HG02840 (cell line): ENCODE data around the gene CHIC2.

Experiments
- ATAC-seq: cut with Tn5 transposase; IDR thresholded peaks from one replicate; pipeline ENCODE4 v1.9.1; 2021; ENCODE audit warnings: mild to moderate bottlenecking, moderate library complexity, moderate number of reproducible peaks; ENCODE audit not compliant: unreplicated experiment, low FRiP score

Gene CHIC2

DNA sequence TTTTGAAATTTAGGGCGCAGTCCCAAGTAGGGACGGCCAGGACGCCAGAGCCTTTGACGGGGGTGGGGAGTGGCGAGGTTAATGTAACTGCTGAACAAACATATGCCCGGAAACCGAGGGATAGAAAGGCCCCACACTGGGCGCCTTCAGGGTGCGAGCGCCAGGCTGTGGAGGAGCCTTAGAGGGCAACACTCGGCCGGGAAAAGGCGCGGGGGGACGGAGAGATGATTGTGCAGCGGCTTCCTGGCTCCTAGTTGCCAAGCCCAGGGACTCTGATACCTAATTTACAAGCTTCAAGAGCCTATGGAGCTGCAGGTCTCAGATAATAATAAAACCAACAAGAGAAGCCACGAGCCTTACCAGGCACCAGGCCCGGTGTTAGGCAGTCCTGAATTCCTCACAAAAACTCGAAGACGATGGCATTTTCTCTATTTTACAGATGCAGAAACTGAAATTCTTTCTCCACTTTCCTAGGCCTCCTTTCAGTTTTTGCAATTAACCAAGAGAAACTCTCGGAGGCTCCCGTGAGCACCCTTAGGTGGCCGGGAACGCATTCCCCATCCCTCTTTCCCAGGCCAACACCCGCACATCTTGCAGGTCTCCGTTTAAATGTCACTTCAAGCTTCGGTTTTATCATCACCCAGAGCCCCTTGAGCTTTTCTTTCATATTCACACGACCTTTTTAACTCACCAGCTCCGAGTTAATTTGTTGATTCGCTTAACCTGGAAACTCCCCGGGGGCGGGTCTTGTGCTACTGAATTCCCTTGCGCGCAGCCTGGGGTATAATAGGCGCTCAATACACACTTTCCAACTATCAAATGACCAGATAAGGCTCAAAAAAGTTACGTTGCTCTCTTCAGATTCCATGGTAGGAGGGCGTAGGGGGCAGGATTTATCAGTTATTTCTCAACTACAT is 29.2 kb upstream of the CHIC2 start:
- no peak for ATAC-seq

DNA sequence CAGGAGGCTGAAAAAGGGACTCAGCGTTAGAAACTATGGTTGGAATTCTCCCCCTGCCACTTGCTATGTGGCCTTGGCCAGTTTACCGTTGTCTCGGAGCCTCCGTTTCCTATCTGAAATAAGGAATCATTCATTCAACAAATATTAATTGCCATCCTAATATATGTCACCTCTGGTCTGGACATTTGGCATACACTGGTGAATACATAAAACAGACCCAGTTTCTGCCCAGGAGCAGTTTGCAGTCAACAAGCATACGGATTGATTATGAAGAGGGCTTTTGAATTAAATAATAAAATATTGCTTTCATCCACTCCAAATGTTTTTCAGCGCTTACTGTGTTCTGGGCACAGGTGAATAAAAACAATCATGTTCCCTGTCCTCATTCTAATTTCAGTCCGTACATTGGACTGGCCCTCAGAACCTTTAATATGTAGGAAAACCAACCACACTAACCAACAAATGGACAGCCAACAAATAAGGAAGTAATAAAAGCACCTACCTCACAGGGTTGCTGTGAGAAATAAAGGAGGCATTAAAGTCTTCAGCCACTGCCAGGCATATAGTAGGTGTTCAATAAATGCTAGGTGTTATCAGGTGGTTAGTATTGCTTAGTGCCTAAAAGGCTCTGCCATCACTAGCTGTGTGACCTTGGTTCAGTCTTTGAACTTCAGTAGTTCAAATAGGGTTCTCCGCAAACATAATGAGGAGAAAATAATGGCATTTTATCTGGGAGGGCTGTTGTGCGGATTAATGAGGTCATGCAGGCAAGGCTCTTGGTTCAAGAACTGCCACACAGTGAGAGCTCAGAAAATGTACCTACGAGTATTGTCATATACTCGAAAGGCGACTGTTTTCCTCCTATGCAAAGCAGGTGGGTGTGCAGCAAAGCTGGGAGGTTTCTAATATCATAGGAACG is 28.3 kb upstream of the CHIC2 start:
- ATAC-seq, result no peak

DNA sequence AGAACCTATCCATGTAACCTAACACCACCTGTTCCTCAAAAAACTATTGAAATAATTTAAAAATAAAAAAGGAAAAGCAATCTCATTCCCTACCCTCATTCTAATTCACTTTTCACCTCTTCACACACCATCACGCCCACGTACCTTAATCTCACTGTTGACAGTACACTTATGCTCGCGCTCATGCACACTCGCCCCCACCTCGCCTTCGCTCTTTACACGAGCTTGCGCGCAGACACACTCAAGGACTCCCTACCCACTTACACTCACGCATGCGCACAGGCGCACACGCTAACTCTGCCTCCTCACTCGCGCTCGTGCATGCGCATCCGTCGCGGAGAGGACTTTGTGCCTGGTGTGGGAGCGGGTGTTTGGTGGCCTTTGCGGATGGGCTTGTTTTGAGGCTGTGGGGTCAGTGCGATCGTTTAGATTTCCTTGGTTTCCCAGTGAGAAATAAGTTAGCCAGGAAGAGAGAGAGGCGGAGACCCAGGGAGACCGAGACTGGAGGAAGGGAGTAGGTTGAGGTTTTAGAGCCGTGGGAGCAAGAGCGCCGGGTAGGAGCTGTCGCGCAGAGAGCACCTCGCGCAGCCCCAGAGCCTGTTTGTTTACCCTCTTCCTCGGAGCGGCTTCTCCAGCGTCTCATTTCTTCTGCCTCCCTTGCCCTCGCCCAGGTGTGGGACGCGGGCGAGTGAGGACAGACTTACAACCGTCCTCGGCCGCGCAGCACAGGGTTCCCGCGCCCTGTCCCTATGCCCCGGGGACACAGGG is 27.4 kb upstream of the CHIC2 start:
- ATAC-seq, result peak; percentile 76

DNA sequence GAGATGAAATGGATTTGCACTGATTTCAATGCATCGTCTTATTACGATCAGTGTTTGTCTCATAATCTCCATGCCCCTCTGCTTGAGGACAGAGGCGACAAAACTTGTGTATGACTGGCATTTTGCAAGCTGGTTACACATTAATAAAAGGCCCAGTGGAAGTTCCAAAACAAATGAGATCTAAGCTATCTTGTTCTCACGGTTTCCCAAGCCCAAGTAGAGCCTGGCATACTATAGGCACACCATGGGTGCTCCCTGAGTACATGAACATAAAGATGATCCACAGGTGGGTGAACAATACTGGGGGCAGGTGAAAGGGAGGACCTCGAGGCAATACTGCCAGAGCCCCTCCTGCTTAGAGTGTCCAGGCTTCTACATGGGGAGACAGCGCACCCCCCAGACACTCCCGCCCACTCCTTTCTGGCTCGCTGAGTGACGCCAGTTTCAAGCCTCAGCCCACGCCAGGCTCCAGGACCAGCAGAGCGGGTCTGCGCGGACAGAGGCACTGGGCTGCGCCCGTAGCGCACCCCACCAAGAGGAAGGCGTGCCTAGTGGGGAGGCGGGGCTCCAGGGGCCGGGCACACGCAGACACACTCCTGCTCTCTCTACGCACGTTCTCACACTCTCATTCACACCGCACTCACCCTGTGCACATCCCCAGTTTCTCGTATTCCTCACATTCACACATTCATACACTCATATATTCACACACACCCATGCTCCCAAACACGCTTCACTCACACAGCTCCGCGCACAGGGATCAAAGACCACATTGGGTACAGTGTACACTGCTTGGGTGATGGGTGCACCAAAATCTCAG is 26.6 kb upstream of the CHIC2 start:
- ATAC-seq, result no peak

DNA sequence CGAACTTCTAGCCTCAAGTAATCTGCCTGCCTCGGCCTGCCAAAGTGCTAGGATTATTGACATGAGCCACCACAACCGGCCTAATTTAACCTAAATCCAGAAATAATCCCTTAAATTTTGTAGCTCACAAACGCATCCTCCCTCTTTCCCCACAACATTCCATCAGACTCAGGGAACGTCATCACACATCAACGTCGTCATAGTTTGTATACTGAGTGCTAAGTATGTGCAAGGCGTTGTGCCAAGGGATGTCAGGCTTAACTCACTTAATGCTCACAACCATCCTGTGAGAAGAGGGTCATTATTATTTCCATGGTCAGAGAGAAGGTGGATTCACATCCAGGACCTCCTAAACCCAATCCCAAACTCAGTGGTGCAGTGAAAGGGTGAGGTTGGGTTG is 26.0 kb upstream of the CHIC2 start:
- no peak for ATAC-seq

DNA sequence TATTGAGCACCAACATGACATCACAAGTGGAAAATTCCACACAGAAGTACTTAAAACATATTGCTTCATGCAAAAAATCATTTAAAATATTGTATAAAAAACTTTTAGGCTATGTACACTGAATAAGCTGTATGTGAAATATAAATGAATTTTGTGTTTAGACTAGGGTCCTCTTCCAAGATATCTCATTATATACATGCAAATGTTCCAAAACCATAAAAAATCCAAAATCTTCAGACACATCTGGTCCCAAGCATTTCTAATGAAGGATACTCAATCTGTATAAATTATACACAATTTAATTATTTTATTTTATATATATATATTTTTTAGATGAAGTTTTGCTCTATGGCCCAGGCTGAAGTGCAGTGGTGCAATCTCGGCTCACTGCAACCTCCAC is 25.5 kb upstream of the CHIC2 start:
- ATAC-seq, result no peak

DNA sequence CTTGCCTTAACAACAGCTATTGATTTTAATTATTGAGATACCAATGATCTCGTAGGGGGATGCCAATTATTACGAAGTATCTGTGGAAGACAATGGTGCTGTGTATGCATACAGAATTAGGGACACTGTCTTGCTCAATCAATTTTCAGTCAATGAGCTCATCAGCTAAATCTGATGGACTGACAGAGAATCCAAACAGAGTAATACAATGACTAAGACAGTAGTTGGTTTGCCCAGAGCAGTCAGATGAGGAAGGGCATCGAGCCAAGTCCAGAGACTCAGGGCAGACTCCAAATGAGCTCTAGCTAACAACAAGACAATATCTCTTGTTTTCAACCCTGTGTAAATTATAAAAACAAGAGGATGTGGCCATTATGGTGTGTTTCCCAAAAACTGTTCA is 20.9 kb upstream of the CHIC2 start:
- no peak for ATAC-seq

DNA sequence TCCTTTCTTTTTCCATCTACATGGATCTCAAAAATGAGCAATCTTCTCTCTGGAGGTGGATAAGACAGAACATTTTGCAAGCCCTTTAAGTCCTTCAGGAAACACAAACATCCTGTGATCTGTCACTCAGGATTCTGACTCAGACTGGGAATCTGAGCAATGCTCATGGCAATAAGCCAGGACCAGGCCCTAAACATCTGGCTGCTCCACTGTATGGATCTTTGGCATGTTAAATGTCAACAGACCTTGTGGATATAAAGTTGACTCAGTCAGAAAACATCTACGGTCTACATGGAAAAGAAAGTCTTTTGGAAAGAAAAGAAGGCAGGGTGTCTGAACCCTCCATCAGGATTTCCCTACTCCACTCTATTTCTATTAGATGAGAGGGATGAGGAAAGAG is 17.8 kb upstream of the CHIC2 start:
- no peak for ATAC-seq

DNA sequence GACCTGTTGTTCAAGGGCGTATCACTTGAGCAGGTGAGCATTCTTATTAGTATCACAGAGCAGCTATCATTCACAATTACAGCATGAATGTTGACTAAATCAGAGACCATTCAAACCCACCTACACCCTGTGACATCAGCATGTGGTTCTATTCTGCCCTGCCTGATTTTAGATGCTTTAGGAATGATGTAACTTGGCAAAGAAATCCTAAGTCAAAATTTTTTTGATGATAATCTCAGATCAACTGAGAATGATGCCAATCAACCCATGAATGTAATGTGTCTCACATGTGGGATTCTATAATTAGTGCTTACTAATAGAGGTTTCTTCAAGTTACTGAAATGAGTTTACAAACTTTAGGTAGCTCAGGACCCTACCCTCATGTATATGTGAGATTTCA is 13.4 kb upstream of the CHIC2 start:
- ATAC-seq, result no peak

DNA sequence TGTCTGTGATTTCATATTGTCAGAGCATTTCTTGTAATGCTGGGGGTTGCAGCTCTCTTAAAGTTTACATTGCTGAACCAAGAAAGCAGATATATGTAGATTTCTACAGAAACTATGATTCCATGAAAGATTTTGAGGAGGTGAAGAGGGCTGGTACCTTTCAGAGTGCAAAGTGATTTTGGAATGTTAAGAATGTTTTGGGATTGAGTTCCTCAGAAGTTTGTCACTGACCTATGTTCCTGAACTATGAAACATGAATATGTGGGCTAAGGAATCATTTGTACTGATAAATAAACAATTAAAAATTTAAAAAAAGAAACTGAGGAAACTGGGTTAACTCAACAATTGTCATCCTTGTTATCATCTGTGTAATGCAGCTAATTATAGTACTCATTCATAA is 12.3 kb upstream of the CHIC2 start:
- ATAC-seq, result no peak

DNA sequence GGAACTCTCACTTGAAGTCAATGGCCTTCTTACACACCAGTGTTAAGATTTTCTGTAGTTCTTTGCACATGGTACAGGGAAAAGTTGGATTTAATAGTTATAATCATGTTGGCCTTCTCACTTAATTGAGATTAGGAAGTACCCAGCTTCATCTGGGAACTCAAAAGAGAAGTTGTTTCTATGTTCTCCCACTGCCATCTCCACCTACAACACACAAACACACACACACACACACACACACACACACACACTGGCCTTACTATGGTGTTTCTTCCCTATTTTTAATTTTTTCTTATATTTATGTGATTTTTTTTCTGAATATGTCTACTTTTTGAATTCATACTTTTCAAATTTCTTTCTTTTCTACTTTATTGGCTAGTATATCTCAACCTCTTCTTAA is 10.0 kb upstream of the CHIC2 start:
- no peak for ATAC-seq

DNA sequence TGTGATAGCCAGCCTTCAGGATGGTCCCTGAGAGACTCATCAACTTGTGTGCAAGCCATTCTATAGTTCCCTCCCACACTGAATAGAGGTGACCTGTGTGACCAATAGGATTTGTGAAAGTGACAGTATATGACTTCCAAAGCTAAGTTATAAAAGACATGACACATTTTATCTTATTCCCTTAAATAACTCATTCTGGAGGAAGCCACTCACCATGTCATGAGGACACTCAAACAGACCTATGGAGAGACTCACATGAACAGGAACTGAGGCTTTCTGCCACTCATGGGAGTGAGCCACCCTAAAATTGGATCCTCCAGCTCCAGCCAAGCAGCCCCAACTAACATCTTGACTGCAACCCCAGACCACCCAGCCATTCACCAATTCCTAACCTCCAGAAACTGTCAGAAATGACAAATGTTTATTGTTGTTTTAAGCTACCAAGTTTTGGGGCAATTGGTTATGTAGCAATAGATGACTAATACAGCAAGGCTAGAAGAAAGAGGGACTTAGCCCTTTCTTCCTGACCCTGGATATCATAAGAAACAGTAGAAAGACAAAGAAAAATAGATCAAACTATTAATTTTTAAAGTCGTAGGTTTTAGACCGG is 9.0 kb upstream of the CHIC2 start:
- ATAC-seq, result no peak

DNA sequence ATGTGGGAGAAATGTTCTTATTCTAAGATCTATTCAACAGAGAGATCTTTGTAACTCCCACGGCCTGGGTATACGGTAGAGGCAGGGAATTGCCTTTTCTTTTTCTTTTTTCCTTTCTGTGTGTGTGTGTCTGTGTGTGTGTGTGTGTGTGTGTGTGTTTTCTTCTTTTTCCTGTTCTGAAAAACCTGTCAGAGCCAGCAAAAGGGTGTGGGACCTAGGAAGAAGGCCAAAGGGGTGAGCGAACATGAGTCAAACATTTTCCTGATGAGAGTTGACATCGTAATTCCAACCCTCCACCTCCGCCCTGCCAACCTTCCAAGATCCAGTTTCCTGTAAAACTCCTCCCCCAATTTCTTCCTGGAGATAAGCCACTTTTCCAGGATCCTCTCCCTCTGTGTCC is 2.8 kb upstream of the CHIC2 start:
- no peak for ATAC-seq

DNA sequence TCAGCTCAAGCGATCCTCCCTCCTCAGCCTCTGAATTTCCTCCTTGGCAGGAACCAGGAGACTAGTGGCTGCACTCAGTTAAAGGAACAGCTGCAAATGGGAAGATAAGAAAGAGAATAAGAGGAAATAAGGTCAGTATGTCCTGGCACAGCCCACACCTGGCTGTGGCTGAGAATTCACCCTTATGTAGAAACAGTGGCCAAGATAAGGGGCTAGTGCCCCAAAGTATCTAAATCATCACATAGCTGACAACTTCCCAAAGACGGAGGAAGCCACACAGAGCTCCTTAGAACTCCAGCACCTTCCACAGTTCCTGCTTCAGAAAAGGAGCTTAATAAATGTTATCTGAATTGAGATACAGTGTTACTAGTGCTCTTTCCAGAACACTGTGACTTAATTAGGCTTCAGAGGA is 2.3 kb upstream of the CHIC2 start:
- ATAC-seq, result no peak

DNA sequence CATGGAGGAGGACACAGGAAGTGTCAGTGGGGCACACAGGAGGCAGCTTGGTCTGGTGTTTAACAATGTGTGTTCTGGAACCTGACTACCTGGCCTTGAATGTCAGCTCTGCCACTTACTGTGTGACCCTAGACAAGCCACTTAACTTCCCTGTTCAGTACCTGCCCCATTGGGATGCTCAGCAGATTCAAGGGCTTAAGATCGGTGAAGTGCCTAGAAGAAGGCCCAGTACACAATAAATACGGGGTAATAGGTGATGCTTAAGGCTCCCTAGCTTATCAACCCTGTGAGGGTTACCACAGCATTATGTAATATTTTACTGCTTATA is 1.6 kb upstream of the CHIC2 start:
- ATAC-seq, result no peak

DNA sequence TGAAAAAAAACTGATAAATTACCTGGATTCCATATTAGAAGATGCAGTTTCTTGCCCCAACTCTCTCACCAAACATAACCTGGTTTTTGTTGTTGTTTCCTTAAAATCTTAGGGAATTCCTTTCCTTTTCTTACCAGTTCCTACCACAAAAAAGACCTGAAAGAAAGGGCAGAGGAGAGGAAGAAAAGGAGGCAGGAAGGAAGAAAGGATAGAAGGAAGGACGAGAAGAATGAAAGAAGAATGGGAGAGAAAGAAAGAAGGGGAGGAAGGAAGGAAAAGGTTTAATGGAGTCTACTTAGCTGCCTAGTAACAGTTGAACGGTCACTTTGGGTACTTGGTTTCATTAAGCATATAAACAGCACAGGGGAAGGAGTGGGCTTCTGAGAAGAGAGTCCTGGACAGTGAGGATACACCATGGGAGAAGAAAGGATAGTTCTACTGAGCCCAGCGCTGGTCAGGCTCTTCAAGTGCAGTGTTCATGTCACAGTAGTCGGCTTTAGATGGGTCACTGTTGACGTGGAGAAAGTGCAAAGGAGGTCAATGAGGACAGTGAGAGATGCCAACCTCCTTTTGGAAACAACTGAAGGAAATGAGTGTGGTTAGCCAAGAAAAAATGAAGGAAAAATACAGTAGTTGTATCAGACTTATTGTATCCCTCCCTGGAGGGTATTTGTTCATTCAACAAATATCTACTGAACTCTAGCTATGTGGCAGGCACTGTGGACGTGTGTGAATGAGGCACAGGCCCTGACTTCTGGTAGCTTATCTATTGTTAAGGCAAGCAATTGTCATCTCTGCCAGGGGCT is 1.1 kb upstream of the CHIC2 start:
- ATAC-seq, result no peak

DNA sequence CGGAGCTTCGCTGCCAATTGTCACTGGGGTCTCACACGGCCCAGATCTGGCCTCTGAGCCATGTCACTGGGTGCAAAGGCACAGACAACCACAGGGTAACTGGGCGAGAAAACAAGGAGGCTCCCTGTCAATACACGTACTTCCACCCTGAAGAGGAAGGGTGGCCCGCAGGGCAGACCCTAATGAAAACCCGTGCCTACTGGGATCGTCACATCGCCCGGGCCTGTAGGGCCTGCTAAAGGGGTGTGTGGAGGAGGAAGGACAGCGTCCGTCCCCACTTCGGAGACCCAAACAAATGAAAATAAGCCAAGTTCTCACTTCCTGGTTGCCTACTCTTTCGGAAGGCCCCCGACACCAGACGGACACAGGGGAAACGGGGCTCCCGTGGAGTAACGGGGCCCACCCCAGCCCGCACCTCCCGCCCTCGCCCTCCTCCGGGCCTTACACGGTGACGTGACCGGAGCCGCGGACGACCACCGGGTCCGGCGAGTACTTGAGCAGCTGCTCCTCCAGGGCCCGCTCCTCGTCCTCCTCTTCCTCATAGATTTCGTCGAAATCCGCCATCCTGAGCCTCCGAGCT is 578 bp downstream of the CHIC2 start:
- ATAC-seq, result peak; percentile 29

DNA sequence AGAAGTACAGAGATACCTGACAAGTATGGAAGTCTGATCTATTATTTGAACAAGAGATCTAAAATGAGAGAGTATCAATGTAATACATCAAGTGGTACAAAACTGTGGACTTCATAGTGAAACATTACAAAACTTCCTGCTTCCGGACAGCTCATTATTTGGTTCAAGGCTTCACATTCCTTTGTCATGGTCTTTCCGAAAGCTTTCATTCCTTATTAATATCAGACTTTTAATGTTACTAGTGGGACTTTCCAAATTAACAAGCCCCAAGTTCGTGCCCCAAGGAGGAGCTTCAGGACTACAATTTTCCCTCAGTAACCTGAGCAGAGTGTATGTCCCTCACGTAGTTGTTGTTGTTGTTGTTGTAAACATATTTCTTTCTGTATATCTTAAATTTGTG is 1.2 kb downstream of the CHIC2 start:
- ATAC-seq, result no peak

DNA sequence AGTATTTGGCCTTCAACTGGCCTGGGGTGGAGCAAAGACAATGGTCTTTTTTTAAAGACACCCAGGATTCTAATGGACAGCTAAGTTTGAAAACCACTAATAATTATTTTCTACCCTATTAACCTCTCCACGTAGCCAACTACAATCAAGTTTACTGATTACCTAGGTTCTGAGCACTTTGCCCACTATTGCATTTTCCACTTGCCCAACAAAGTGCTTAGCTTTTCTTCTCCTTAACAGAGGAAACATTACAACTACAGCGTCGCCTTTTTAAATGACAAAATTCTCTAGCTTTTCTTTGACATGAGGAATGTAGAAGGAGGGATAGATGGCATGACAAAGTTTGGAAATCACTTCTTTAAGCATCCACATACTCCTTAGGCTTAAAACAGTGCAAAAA is 2.0 kb downstream of the CHIC2 start:
- no peak for ATAC-seq
